Body of pancreas (tissue), 4 donors: ENCODE data around the gene HPGDS.

Experiments
- CTCF ChIP-seq, 7 experiments: fragments of 450-650 bp in 4 of 7; fragments of 200-600 bp in 3 of 7; sonication (generic) in 3 of 7; IDR thresholded peaks; one replicate each; pipeline ENCODE4 v1.5.1; 2016 to 2019; ENCODE audit warnings: antibody characterized with exemption in 7 of 7
- POLR2A ChIP-seq, 3 donors: fragments of 450-650 bp; IDR thresholded peaks; one replicate each; pipeline ENCODE4 v1.6.1; 2016; ENCODE audit warnings: antibody characterized with exemption in 3 of 3, mild to moderate bottlenecking in 2 of 3

- TF ChIP-seq POLR2A (IDR thresholded peaks at IDR 0.05), result no peak
- TF ChIP-seq CTCF (IDR thresholded peaks at IDR 0.05), result no peak
These were observed 2.6 kb upstream of the HPGDS start for GRCh38 chr4:94345266-94345665.
